A549 (cell line): ENCODE data around the gene TRMU.

Experiments
- HOXA7 ChIP-seq: fragments of 250-450 bp; sonication (Bioruptor Pico); IDR thresholded peaks from 2 replicates; pipeline ENCODE4 v1.5.0; 2020; ENCODE audit warnings: mild to moderate bottlenecking, moderate library complexity
- MAX ChIP-seq: IDR thresholded peaks from 2 replicates; pipeline ENCODE4 v1.6.1; 2012
- MYC ChIP-seq: IDR thresholded peaks from 2 replicates; pipeline ENCODE4 v1.6.1; 2012; ENCODE audit warnings: mild to moderate bottlenecking, inconsistent platforms, low read length, improper control_type of control experiment, borderline replicate concordance
- POLR2A ChIP-seq: IDR thresholded peaks from 2 replicates; pipeline ENCODE4 v1.6.1; 2012; ENCODE audit warnings: mild to moderate bottlenecking, low read length
- RCOR1 ChIP-seq: fragments of 150-350 bp; IDR thresholded peaks from 2 replicates; pipeline ENCODE4 v1.6.1; 2014; ENCODE audit warnings: antibody characterized with exemption, low read length, low read depth
- RNF2 ChIP-seq: fragments of 200-600 bp; sonication (generic); IDR thresholded peaks from 2 replicates; pipeline ENCODE4 v1.6.1; 2016; ENCODE audit warnings: low read depth, mild to moderate bottlenecking, antibody characterized with exemption, moderate library complexity, borderline replicate concordance
- TF ChIP-seq, protein P1 (sequence below): fragments of >200 bp; sonication (Bioruptor Twin); formaldehyde crosslinking; IDR thresholded peaks from 3 replicates; pipeline ENCODE4 v1.5.1; 2016

GRCh38 chr22:46359362-46359761, 23.8 kb downstream of the TRMU start:
- TF ChIP-seq, protein P1, sequence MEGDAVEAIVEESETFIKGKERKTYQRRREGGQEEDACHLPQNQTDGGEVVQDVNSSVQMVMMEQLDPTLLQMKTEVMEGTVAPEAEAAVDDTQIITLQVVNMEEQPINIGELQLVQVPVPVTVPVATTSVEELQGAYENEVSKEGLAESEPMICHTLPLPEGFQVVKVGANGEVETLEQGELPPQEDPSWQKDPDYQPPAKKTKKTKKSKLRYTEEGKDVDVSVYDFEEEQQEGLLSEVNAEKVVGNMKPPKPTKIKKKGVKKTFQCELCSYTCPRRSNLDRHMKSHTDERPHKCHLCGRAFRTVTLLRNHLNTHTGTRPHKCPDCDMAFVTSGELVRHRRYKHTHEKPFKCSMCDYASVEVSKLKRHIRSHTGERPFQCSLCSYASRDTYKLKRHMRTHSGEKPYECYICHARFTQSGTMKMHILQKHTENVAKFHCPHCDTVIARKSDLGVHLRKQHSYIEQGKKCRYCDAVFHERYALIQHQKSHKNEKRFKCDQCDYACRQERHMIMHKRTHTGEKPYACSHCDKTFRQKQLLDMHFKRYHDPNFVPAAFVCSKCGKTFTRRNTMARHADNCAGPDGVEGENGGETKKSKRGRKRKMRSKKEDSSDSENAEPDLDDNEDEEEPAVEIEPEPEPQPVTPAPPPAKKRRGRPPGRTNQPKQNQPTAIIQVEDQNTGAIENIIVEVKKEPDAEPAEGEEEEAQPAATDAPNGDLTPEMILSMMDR, result no peak
- TF ChIP-seq RCOR1 (no peak), MYC (no peak), HOXA7 (CRISPR knock-in tag) (no peak), MAX (no peak), POLR2A (no peak), RNF2 (no peak)
